Neutrophil (primary cell): ENCODE data around the gene LHX6.

Experiments
- H3K27ac ChIP-seq: fragments of 200-600 bp; sonication (generic); 2 replicates; pipeline ENCODE4 v1.5.1; 2016; ENCODE audit warnings: mild to moderate bottlenecking, moderate library complexity
- H3K27me3 ChIP-seq: fragments of 200-600 bp; sonication (generic); 2 replicates; pipeline ENCODE4 v1.6.0; 2016; ENCODE audit warnings: mild to moderate bottlenecking
- H3K36me3 ChIP-seq: fragments of 200-600 bp; sonication (generic); 2 replicates; pipeline ENCODE4 v1.5.1; 2017
- H3K4me1 ChIP-seq, 2 experiments: fragments of 200-600 bp in 1 of 2; sonication (generic) in 1 of 2; 1 replicate in 1 of 2; 2 replicates in 1 of 2; pipeline versions ENCODE4 v1.5.1 to v1.6.1; 2013 to 2016; ENCODE audit warnings: low read depth in 1 of 2, low read length in 1 of 2, mild to moderate bottlenecking in 1 of 2, moderate library complexity in 1 of 2; ENCODE audit not compliant: control insufficient read depth in 1 of 2, insufficient read depth in 1 of 2
- H3K4me3 ChIP-seq, 2 experiments: fragments of 200-600 bp in 1 of 2; sonication (generic) in 1 of 2; 1 replicate in 1 of 2; 2 replicates in 1 of 2; pipeline ENCODE4 v1.5.1; 2013 to 2016; ENCODE audit warnings: low read depth in 1 of 2, low read length in 1 of 2, mild to moderate bottlenecking in 1 of 2, moderate library complexity in 1 of 2
- H3K9me3 ChIP-seq: fragments of 200-600 bp; sonication (generic); 2 replicates; pipeline ENCODE4 v1.5.1; 2016
- CTCF ChIP-seq: fragments of 200-600 bp; sonication (generic); IDR thresholded peaks from 2 replicates; pipeline ENCODE4 v1.5.1; 2016; ENCODE audit warnings: antibody characterized with exemption

Gene LHX6

GRCh38 chr9:122205176-122205575 is 23.6 kb downstream of the LHX6 start:
- H3K27ac ChIP-seq = no peak overlapping the region
- H3K27me3 ChIP-seq = peaks cover 11% of the 10 kb centered on the region
- no peak overlapping the region for H3K4me3 ChIP-seq
- TF ChIP-seq CTCF = no peak
- no peaks in the 10 kb centered on the region for H3K36me3 ChIP-seq
- H3K4me1 ChIP-seq = no peaks in the 10 kb centered on the region
- H3K9me3 ChIP-seq = no peaks in the 10 kb centered on the region

- Histone ChIP-seq H3K4me3 (no peak overlapping the region), H3K9me3 (no peaks in the 10 kb centered on the region), H3K4me1 (no peaks in the 10 kb centered on the region), H3K36me3 (no peaks in the 10 kb centered on the region), H3K27me3 (peaks cover 9% of the 10 kb centered on the region), H3K27ac (no peak overlapping the region)
- TF ChIP-seq CTCF = no peak
These were observed 24.3 kb downstream of the LHX6 start for GRCh38 chr9:122204491-122204890.

- no peaks in the 10 kb centered on the region for H3K36me3 ChIP-seq
- H3K27me3 ChIP-seq = peaks cover 9% of the 10 kb centered on the region
- no peak overlapping the region for H3K27ac ChIP-seq
- H3K4me1 ChIP-seq = no peaks in the 10 kb centered on the region
- TF ChIP-seq CTCF = no peak
- no peaks in the 10 kb centered on the region for H3K9me3 ChIP-seq
- H3K4me3 ChIP-seq = no peak overlapping the region
These were observed 24.7 kb downstream of the LHX6 start for GRCh38 chr9:122204055-122204454.

- H3K9me3 ChIP-seq = no peaks in the 10 kb centered on the region
- H3K4me3 ChIP-seq = no peak overlapping the region
- TF ChIP-seq CTCF = no peak
- no peaks in the 10 kb centered on the region for H3K4me1 ChIP-seq
- no peak overlapping the region for H3K27ac ChIP-seq
- H3K27me3 ChIP-seq = peaks cover 5% of the 10 kb centered on the region
- H3K36me3 ChIP-seq = no peaks in the 10 kb centered on the region
These were observed 26.6 kb downstream of the LHX6 start for GRCh38 chr9:122202111-122202510.

- Histone ChIP-seq H3K4me3 (no peak overlapping the region), H3K27ac (no peak overlapping the region), H3K9me3 (no peaks in the 10 kb centered on the region), H3K27me3 (peaks cover 7% of the 10 kb centered on the region), H3K4me1 (no peaks in the 10 kb centered on the region), H3K36me3 (no peaks in the 10 kb centered on the region)
- TF ChIP-seq CTCF = no peak
These were observed 27.1 kb downstream of the LHX6 start for GRCh38 chr9:122201641-122202040.
